Islet precursor cell (in vitro differentiated cells): ENCODE measurements around the gene F2RL3.
"Not testable (repeated sequence)": the region's sequence is repeated elsewhere in the genome, so short reads cannot be mapped to it uniquely, and the experiment has no call there.

Source experiments
- DNase-seq: peaks from one replicate; pipeline ENCODE4 v3.0.0-alpha.2; 2018

Gene F2RL3

GRCh38 chr19:16927883-16928282, 39.1 kb downstream of the F2RL3 start:
- no peak for DNase-seq

GRCh38 chr19:16928351-16928750, 39.6 kb downstream of the F2RL3 start:
- no peak for DNase-seq

GRCh38 chr19:16928916-16929315, 40.1 kb downstream of the F2RL3 start:
- DNase-seq: no peak

GRCh38 chr19:16930753-16931152, 42.0 kb downstream of the F2RL3 start:
- DNase-seq: no peak

- DNase-seq: no peak
Observed at GRCh38 chr19:16931306-16931705, 42.5 kb downstream of the F2RL3 start.

GRCh38 chr19:16934489-16934888, 45.7 kb downstream of the F2RL3 start:
- DNase-seq: no peak

- DNase-seq: no peak
Observed at GRCh38 chr19:16936901-16937300, 48.1 kb downstream of the F2RL3 start.

- DNase-seq: not testable (repeated sequence)
Observed at GRCh38 chr19:16937796-16938195, 49.0 kb downstream of the F2RL3 start.

- no peak for DNase-seq
Observed at GRCh38 chr19:16938211-16938610, 49.4 kb downstream of the F2RL3 start.

GRCh38 chr19:16940063-16940462, 51.3 kb downstream of the F2RL3 start:
- DNase-seq: not testable (repeated sequence)

GRCh38 chr19:16940626-16941025, 51.8 kb downstream of the F2RL3 start:
- no peak for DNase-seq
